Mesenteric fat pad (tissue), 1 donor: ENCODE measurements around the gene DEPDC5. TPM values are rescaled to one million over a fixed set of nuclear protein-coding genes. Genes with fewer than 3 reads are reported as not detected.
"Not testable (repeated sequence)": the region's sequence is repeated elsewhere in the genome, so short reads cannot be mapped to it uniquely, and the experiment has no call there.

ENCODE experiments used
- DNase-seq: peaks from one replicate; pipeline ENCODE4 v3.0.0-alpha.2; 2020; ENCODE audit warnings: low spot score
- total RNA-seq: library from RNA; stranded (reverse); fragmentation: NEBNext Ultra II Directional; extraction: Animal tissue kit (Norgen Biotek cat#: 25700); gene quantifications from one replicate; pipeline ENCODE4 v1.2.1, GENCODE V29; 2021
- donor health status: DM: yes; HTN: yes; CAD: no.

DEPDC5 gene
- total RNA-seq, 1 donor from 2014 or later = 24.7 TPM

DNA sequence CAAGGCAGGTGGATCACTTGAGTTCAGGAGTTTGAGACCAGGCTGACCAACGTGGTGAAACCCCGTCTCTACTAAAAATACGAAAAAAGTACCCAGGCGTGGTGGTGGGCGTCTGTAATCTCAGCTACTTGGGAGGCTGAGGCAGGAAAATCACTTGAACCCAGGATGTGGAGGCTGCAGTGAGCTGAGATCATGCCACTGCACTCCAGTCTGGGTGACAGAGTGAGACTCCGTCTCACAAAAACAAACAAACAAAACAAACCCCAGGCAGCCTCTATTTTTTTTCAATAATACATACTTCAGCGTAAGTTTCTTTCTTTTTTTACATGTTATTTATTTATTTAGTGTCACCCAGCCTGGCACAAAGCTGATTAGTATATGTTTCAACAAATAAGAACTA is 60.1 kb downstream of the DEPDC5 start:
- not testable (repeated sequence) for DNase-seq

DNA sequence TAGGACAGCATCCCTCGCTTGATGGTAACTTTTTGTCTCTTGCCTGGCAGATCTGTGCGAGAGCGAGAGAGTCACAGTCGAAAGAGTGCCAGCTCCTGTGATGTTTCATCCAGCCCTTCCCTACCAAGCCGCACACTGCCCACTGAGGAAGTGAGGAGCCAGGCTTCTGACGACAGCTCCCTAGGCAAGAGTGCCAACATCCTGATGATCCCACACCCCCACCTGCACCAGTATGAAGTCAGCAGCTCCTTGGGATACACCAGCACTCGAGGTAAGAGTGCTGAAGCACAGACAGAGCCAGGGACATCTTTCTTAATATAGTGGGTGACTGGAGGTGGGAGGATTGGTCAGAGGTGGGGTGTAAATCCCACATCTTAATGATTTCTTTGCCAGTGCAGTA is 61.1 kb downstream of the DEPDC5 start:
- no peak for DNase-seq

DNA sequence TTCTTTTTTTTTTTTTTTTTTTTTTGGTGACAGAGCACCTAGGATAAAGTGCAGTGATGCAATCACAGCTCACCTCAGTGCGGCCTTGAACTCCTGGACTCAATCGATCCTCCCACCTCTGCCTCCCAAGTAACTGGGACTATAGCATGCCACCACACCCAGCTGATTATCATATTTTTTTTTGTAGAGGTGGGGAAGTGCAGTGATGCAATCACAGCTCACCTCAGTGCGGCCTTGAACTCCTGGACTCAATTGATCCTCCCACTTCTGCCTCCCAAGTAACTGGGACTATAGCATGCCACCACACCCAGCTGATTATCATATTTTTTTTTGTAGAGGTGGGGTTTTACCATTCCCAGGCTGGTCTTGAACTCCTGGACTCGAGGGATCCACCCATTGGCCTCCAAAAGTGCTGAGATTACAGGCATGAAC is 61.6 kb downstream of the DEPDC5 start:
- not testable (repeated sequence) for DNase-seq

DNA sequence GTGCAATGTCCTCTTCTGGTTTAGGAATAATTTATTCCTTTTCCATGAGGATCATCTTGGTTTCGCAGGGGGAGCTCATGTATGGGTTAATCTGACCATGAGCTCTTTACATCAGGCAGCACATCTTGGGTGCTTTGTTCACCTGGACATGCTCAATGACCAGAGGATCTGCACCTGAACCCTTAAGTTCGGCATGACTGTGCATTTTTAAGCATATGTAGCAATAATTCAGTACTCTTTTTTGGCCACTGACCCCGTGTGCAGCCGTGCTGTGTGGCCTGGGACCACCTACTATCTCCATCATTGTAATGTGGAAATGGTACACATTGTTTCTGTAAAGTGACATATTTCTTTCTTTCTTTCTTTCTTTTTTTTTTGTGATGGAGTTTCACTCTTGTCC is 62.9 kb downstream of the DEPDC5 start:
- DNase-seq = no peak

DNA sequence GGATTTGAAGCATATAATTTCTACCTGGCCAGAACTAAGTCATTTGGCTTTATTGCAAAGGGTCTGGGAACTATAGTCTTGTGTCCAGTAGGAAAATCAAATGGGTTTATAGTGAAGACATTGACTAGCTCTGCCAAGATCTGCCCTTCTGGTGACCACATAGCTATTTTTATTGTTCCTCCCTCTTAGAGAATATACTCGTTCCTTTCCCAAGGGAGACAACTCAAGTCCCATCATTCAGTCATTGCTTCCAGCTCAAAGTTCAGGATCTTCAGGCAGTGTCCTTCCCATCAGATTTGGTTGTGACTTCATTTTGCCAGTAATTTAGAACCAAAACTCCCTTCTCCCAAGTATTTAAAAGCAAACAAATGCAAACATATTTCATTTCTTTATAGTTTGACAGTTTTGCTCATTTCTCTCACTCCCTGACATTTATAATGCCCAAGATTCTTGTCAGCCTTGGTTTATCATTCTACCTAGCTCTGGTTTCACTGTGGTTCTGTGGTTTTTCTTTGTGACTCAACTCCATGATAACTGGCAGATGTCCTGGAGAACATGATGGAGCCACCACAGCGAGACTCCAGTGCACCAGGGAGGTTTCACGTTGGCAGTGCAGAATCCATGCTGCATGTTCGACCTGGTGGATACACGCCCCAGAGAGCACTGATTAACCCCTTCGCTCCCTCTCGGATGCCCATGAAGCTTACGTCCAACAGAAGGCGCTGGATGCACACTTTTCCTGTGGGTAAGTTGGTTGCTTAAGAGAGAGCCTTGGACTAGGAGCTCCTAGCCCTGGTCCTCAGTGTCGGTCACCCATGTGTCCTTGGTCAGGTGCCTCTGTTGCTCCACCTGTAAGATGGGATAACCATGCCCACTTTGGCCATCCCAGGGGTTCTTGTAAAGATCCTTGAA is 64.9 kb downstream of the DEPDC5 start:
- no peak for DNase-seq

DNA sequence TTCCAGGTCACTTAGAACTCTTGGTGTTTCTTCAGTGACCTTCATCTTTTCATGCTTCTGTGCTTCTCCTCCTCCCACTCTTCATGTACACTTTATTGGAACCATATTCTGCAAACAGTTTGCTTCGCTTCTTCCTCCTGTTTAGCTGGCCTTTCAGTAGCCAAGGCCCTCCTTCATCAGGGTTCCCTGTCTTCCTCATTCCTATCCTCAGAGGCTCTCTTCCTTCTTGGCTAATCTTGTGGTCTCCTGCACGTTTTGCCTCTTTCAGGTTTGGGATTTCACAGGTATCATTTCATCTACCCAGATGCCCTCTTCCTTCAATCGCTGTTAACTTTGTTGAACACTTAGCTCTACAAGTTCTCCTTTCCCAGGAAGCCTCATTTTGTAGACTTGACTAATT is 66.8 kb downstream of the DEPDC5 start:
- no peak for DNase-seq

DNA sequence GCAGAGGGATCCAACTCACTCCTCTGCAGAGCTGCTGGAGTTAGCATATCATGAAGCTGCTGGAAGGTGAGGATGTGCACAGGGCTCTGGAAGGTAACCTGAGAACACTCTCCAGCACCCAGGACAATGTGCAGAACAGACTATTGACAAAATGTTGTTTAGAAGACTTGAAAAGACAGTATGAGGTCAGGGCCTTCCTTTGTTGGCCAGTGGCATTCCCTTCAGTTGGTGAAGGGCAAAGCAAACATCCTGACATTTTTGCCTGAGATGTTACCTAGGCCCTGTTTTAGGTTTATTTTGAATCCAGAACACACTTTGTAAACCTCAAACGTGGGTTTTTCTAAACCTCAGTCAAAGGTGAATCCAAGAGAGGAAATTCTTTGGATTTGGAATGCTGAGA is 67.8 kb downstream of the DEPDC5 start:
- no peak for DNase-seq

DNA sequence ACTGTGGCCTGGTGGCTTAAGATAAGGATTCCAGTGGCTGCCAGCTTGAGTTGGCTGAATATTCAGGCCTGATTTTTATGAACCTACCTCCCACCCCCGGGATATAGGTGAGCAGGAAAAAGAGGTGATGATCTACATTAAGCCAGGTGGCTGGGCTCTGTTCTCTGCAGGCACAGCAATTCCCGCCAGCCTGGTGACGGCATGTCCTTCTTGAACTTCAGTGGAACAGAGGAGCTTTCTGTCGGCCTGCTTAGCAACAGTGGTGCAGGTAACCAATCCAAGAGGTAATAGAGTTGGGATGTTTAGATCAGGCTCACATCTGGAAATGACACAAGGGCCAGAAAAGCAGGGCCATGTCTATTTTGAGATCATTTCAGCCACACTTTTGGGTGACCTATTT is 68.7 kb downstream of the DEPDC5 start:
- no peak for DNase-seq

DNA sequence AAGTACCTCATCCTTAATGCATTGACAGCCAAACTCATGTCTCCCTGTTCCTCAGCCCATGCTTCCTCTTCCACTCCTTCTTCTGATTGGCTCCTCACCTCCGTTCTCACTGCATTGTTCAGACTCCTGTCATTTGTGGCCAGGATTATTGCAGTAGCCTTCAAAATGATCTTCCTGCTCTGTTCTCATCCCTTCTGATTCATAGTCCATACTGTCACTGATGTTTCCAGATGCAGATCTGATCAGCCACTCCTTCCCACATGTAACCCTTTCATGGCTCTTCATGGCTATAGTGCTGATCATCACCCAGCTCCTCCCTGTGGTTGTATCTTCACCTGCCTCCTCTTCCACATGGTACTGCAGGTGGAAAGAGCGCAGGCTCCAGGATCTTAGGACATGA is 71.7 kb downstream of the DEPDC5 start:
- no peak for DNase-seq

DNA sequence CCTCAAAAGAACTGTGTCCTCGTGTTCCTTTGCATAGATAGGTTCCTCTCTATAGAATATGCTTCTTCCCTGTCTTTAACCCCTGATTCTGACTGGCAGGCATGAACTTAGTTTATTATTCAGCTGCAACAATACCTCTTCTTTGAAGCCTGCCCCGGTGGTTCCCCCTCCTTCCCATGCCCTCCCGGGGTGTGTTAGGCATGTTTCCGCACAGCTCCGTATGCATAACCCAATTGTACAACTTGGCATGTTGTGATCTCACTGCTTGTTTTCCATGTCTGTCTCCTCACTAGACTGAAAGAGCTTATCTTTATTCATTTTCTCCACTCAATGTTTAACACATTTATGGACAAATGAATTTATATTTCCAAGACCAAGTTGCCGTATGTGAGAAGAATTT is 72.6 kb downstream of the DEPDC5 start:
- no peak for DNase-seq

DNA sequence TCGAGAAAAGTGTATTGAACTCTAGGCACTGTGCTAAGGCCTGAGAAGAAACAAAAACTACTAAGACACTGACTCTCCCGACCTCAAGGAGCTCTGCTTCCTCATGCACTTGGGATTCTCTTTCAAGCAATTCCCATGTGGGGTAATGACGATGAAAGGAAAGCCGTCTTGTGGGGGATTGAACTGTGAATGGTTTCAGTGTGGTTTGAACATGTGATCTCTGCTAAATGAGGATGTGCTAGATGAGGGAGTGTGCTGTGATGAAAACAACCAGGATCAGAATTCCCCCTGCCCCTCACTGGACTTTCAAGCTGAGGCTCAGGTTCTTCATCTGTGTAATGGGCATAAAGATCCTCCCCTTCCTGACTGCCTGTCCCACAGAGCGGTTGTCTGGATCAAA is 74.9 kb downstream of the DEPDC5 start:
- DNase-seq = no peak

DNA sequence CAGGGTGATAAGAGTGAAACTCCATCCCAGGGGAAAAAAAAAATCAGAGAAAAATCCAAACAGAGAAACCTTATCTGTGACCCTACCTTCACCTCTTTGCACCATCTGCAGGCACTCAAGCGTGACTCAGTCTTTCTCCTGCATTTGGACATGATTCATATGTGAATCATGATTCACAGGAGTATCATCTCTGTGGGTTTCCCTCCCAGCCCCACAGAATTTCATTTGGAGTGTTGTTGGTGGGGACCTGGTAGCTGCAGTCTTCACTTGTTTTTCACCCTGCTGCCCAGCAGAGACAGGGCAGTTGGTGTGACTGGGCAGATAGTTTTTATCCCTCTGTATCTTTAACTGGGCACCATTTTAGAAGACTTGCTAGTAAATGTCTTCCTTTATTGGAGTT is 75.7 kb downstream of the DEPDC5 start:
- DNase-seq = no peak

DNA sequence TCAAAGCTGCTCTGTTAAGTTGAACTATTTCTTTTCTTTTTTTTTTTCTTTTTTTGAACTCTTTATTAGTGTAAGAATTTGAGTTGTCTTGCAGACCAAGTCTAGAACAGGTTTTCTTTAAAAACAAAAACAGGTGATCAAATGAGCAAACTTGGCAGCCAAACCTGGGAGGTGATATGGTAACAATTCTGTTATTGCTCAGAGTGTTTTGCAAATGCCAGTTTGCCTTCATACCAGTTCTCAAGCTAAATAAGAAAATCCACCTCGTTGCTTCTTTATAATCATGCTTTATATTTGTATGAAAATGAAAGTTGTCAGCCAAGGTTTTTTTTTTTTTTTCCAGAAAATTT is 76.9 kb downstream of the DEPDC5 start:
- DNase-seq = no peak

DNA sequence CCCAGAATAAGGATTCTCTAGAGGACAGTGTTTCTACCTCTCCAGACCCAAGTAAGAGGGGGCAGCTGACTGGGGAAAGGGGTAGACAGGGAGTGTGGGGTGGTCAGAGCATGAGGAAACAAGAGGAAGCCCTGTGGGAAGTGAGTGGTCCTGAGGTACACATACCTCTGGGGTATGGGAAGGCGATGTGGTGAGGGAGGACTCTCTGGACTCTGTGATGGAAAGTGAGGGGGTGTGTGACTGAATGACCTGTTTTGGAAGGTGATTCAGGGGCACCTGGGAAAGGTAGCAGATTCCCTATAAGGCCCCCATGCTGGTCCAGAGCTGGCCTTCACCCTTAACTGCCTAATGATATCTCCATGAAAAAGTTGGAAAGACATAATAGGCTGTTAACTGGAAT is 80.1 kb downstream of the DEPDC5 start:
- no peak for DNase-seq

DNA sequence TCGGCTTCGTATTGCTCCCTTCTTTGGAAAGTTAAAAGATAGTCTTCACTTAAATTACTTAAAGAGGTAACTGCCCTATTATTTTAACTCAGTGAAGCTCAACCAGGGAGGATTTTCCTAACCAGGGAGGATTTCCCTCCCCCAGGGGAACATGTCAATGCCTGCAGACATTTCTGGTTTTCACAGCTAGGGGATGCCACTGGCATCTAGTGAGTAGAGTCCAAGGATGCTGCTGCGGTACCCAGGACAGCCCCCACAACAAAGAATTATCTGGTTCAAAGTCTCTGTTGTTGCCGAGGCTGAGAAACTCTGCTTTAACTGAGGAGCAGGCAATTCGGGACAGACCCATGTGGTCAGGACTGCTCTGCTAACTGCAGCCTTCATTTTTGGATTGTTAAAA is 82.2 kb downstream of the DEPDC5 start:
- DNase-seq = no peak

DNA sequence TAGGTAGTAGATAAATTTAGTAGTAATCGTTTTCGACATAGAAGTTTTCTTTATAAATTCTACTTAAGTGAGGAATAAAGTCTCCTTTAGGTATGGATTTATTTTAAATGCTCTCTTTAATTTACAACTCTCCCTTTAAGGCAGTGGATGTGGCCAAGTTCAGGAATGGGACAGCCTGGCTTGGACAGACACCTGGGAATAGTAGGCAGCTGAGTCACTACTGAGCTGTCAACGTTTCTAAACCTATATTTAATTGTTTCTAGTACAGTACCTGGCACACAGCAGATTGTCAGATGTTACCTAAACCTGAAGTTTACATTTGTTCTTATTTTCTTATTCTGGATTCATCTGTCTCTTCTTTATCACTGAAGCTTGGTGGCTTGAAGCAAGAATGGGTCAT is 85.1 kb downstream of the DEPDC5 start:
- DNase-seq = no peak

DNA sequence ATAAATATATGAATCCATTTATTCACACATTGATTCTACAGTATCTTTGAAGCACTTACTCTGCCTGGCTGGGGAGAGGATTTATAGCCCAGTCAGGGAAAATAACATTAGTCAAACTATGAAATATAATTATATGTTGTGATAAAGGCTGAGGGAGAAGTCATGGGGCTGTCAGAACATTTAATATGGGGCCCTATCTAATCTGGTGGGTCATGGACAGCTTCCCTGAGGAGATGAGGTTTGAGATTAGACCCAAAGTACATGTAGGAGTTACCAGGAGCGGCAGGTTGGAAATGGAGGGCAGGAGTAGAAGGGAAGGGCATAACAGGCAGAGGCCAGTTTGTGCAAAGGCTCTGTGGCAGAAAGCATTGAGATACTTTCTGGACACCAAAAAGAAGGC is 86.2 kb downstream of the DEPDC5 start:
- DNase-seq = no peak

DNA sequence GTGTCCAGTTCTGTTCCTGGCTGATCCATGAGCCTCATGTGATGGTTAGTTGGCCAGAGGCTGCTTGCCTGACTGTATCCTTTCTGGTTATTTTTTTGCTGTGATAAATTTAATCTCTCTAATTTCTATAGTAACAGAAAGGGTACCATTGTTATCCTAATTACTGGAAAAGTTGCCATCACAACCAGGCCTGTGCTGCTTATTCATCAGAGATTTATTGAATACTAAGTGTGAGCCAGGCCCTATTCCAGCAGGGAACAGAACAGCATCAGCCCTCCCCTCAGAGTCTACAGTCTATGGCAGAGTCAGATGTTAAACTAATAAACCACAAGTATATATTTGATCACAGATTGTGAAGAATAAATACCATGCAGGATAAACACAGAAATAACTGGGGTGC is 86.8 kb downstream of the DEPDC5 start:
- DNase-seq = no peak

DNA sequence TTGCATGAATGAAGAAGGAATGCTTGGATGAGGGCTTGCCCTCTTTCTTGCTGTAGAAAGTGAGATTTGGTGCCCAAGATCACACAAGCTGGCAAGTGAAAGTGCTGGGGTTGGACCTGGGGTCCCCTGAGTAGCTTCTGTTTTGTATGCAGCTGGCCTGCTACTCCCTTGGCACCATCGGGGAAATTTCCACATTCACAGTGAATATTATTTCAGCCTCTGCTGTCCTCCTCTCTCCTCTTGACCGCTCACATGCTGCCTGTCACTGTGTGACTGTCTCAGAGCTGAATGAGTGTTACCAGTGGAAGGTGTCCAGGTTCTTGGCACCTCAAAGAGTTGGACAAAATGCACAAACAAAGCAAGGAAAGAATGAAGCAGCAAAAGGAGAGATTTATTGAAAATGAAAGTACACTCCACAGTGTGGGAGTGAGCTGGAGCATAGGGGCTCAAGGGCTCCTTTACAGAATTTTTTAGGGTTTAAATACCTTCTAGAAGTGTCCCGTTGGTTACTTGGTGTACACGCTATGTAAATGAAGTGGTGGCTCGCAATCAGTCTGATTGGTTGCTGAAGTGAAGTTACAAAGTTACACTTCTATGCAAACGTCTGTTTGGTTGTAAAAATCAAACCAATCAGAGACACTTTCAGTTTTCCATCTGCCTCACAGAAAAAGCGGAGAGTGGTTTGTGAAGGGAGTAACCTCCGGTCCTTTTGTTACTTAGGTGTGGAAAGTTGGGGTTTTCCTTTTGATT is 87.4 kb downstream of the DEPDC5 start:
- no peak for DNase-seq

DNA sequence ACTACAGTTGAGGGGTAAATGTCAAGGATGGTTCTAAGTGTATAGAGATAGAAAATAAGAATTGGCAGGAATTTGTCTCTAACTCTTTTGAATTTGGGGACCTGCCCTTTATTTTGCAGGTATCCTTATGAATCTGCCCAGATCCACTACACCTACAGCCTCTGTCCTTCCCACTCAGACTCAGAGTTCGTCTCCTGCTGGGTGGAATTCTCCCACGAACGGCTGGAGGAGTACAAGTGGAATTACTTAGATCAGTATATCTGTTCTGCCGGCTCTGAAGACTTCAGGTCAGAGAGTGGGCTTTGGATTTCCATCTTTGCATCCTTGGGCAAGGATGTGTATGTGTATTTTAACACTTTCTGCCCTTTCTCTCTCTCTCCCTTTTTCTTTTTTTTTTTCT is 89.7 kb downstream of the DEPDC5 start:
- DNase-seq = no peak

DNA sequence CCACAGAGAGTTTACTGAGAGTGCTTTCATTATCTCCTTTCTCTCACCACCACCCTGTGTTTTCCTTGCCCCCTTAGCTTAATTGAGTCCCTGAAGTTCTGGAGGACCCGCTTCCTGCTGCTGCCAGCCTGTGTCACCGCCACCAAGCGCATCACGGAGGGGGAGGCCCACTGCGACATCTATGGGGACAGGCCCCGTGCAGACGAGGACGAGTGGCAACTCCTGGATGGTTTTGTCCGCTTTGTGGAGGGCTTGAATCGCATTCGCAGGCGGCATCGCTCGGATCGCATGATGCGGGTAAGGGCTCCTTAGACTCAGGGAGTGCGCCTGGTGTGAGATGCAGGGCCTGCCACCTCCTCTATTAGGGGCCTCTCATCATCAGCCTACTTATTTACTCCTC is 91.1 kb downstream of the DEPDC5 start:
- no peak for DNase-seq

DNA sequence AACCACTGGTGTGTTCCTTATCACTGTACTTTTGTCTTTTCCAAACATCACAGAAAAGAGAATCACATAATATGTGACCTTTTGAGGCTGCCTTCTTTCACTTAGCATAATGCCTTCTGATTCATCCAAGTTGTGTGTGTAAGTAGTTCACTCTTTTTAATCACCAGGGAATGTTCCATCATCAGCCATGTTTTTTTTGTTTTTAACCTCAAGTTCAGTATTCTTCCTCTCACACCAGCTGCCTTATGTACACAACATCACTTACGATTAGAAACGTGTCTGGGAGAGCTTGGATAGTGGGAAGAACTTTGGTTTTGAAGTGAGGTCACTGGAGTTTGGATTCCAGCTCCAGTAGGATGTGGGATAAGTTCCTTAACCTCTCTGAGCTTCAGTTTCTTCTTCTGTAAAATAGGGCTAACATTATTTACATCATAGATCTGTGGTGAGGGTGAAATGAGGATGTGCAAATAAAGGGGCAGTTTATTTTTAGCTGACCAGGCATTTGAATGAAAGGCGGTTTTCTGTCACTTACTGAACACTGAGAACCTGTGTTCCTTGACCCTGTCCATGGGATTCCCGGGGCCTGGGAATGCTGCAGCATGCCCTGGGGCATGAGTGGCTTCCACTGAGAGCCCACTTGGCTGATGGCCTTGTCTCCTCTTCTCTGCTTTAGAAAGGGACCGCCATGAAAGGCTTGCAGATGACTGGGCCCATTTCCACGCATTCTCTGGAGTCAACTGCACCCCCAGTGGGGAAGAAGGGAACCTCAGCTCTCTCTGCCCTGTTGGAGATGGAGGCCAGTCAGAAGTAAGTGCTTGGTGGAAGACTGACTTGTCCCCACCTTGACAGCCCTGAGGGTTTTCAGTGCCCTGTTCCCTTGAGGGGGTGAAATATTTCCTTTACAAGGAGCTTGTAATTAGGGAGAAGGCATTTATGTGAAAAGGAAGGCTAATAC is 92.6 kb downstream of the DEPDC5 start:
- no peak for DNase-seq
